OCI-LY1 (cell line): Measurements from ENCODE around the gene GPX7.

Source experiments
- CTCF ChIP-seq: fragments of 200-600 bp; sonication (generic), shearing (Covaris generic); IDR thresholded peaks from 2 replicates; pipeline ENCODE4 v1.5.1; 2017; ENCODE audit warnings: mild to moderate bottlenecking, antibody characterized with exemption, low read length, moderate library complexity, mixed read lengths
- EZH2 ChIP-seq: fragments of 200-600 bp; sonication (generic), shearing (Covaris generic); IDR thresholded peaks from 2 replicates; pipeline ENCODE4 v1.8.0; 2017; ENCODE audit warnings: borderline replicate concordance, mixed run types, mild to moderate bottlenecking, antibody characterized with exemption, low read length, moderate library complexity, mixed read lengths

GRCh38 chr1:52582116-52582696 lies 20.0 kb upstream of the GPX7 start:
- TF ChIP-seq CTCF (no peak), EZH2 (no peak)
